HG03571 (cell line): ENCODE results near the gene MYO7A.

Experiments
- ATAC-seq: cut with Tn5 transposase; IDR thresholded peaks from one replicate; pipeline ENCODE4 v1.9.1; 2021; ENCODE audit not compliant: unreplicated experiment

Gene MYO7A

DNA sequence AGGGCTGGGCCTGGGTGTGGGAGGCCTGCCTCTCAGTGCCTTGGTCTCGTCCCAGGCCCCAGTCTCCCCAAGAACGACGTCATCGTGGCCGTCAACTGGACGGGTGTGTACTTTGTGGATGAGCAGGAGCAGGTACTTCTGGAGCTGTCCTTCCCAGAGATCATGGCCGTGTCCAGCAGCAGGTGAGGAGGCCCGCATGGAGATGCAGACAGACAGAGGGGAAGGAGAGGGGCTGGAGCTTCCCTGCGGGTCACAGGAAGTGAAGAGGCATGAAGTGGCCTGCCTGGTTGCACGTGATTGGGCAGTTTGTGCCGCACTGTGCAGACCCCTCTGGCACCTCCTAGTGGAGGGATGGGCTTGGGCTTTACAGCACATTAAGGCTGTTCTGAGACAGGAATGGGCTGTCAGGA is 70.4 kb downstream of the MYO7A start:
- ATAC-seq = no peak

GRCh38 chr11:77199137-77199745 is 71.2 kb downstream of the MYO7A start:
- ATAC-seq = no peak

GRCh38 chr11:77200351-77201268 is 72.6 kb downstream of the MYO7A start:
- ATAC-seq = no peak

DNA sequence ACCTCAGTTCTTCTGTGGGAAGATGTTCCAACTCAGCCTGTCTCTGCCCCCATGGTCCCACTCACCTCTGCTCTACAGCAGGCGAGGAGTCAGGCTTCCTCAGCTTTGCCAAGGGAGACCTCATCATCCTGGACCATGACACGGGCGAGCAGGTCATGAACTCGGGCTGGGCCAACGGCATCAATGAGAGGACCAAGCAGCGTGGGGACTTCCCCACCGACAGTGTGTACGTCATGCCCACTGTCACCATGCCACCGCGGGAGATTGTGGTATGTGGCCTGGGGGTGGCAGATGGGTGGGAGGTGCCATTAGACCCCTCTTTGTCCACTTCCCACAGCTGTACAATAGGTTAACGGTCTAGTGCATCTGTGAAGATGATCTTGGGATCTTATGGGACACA is 73.3 kb downstream of the MYO7A start:
- ATAC-seq = no peak

DNA sequence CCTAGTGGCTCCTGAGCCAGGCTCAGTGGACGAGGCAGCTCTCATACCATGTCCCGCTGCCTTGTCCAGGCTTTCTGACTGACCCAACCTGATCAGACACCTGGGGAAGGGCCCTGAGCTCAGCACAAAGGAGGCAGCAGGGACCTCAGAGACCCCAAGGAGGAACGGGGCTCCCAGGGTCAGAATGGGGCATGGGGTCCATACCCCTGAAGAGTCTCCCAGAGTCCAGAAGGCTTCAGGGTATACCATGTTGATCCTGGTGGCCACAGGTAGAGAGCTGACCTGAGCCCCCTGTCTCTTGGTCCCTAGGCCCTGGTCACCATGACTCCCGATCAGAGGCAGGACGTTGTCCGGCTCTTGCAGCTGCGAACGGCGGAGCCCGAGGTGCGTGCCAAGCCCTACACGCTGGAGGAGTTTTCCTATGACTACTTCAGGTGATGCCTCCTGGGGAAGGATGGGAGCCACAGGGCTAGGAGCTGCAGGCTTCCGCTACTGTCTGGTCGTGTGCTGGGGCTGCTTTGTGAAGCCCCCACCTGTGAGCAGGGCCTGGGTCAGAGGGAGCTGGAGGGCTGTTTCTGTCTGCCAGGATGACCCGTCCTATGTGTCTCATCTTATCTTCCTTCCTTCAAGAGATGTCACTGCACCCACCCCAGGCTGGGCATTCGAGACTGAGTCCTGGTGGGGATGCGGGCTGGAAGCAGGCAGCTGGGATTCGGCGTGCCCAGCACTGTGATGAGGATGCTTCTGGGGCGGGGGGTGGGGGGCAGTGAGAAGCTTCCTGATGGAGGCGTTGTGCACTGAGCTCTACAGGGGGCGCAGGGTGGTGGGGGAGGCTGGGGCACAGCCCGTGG is 74.2 kb downstream of the MYO7A start:
- no peak for ATAC-seq

GRCh38 chr11:77202941-77203900 is 75.2 kb downstream of the MYO7A start:
- ATAC-seq = no peak

DNA sequence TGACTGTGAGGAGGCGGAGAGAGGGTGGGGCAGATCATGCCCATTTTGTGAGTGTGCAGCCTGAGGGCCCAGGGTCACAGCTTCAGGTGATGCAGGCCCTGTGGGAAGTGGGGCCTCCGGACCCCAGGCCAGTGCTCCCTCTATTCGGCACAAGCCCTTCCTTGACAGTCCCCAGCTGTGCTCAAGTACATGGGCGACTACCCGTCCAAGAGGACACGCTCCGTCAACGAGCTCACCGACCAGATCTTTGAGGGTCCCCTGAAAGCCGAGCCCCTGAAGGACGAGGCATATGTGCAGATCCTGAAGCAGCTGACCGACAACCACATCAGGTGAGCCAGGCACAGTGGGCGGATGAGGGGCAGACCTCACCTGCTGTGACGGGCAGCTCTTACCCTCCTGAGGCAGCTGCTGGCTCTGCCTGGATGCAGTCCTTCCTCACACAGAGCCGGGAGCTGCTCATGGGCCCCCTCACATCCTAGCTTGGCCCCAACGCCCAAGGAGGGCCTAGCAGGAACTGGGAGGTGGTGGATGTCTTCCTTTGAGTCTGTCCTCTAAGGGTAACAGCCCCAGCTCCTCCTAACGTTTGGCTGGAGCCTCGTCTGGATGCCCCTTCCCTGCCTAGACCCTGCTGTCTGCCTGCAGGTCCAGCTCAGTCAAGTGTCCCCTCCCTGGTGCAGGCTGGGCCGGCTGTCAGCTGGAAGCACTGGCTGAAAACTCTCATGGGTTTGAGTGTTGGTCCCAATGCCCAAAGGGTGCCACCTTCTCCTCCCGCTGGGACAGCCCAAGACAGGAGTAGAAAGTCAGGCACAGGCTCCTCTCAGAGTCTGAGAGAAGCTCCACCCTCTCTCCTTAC is 76.1 kb downstream of the MYO7A start:
- no peak for ATAC-seq

- ATAC-seq = no peak
These were observed 76.9 kb downstream of the MYO7A start for GRCh38 chr11:77204754-77205466.

DNA sequence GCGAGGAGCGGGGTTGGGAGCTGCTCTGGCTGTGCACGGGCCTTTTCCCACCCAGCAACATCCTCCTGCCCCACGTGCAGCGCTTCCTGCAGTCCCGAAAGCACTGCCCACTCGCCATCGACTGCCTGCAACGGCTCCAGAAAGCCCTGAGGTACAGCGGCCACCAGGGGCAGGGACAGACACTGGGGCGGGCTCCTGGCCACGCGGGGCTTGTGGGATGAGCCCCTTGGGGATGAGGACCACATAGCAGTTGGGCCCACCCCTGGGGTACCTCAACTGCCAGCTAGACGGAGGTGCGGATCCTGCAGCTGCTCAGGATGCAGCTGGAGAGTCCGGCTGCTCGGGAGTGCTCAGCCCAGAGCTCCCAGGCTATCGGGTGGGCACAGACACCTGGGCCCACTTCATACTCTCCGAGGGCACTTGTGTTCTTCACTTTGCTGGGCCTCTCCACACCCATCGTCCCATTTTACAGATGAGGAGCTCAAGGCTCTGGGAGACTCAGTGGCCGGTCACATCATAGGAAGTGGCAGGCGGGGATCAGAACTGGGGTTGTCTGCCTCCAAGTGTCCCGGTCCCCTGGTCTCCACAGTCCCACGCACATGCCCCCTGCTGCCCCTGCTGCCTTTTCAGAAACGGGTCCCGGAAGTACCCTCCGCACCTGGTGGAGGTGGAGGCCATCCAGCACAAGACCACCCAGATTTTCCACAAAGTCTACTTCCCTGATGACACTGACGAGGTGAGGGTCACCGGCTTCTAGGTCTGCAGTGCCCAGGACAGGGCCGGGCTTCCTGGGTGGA is 77.6 kb downstream of the MYO7A start:
- no peak for ATAC-seq

DNA sequence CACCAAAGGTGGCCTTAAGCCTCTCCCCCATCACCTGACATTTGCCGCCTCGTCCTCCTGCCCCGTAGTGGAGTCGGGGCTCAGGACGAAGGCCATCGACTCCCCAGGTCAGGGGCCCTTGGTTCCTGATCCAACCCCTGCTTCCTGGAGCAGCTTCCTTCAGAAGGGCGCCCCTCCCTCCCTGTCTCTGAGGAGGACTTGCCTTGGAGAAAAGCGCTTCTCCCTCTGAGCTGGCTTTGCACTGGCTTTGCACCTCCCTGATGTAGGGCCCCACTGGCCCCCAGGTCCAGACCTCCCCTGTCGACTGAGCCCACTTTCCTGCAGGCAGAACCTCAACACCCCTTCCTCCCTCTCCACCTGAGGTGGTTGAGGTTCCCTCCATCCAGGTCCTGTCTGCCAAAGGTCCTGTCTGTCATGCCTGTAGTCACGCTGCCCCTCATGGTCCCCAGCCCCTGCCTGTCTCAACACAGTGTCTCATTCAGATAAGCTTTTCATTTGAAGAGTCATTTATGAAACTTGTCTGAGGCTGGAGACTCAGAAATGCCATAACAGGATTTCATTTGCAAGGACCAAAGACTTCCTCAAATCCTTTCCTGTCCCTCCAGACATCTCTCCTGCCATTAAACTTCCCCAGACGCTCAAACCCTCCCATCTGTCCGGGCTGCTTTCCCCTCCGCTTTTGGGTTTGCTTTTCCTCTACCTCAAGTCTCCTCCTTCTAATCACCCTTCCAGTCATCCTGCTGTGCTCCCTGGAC is 78.4 kb downstream of the MYO7A start:
- ATAC-seq = no peak

GRCh38 chr11:77207019-77207485 is 79.0 kb downstream of the MYO7A start:
- ATAC-seq = no peak

DNA sequence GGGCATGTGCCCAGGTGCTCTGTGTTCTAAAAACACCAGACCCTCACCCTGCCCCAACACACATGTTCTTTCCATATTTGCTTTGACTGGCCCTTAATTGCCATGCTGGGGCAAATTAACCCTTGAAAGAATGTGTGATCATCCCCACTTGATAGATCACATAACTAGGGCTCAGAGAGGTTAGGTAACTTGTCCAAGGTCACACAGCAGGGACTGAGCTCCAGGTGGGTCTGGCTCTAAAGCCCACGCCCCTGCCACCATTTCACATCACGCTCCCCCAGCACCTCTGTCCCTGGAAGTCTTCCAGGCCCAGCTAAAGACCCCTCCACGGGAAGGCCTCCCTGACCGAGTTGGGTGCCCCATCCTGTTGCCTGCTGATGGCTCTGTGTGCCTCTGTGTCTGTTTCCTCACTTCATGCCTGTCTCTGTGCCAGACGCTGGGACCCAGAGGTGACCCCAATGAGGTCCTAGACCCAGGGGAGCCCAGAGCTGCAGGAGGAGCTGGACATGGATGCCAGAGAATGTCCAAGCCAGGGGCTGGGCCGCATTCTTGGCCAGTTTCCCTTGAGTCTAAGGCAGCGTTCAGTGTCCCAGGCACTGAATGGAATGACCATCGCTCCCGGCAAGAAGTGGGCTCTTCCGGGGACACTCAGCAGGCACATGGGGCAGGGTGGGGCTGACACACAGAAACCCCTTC is 79.7 kb downstream of the MYO7A start:
- ATAC-seq = no peak

DNA sequence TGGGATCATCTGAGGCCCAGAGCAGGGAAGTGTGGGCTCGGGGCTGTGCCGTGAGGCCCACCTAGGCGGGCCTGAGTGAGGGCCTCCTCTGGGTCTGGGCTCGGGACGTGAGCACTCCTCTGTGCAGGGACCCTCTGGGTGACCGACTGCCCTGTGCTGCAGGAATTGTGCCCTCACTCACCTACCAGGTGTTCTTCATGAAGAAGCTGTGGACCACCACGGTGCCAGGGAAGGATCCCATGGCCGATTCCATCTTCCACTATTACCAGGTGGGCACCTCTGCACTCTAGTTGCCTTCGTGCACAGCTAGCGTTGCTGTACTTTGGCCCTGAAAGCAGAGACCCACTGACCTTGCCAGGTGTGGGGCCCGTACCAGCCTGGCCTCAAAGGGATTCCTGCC is 80.5 kb downstream of the MYO7A start:
- ATAC-seq = no peak

- ATAC-seq = no peak
These were observed 81.6 kb downstream of the MYO7A start for GRCh38 chr11:77209663-77210062.

- no peak for ATAC-seq
These were observed 83.0 kb downstream of the MYO7A start for GRCh38 chr11:77211040-77211451.

DNA sequence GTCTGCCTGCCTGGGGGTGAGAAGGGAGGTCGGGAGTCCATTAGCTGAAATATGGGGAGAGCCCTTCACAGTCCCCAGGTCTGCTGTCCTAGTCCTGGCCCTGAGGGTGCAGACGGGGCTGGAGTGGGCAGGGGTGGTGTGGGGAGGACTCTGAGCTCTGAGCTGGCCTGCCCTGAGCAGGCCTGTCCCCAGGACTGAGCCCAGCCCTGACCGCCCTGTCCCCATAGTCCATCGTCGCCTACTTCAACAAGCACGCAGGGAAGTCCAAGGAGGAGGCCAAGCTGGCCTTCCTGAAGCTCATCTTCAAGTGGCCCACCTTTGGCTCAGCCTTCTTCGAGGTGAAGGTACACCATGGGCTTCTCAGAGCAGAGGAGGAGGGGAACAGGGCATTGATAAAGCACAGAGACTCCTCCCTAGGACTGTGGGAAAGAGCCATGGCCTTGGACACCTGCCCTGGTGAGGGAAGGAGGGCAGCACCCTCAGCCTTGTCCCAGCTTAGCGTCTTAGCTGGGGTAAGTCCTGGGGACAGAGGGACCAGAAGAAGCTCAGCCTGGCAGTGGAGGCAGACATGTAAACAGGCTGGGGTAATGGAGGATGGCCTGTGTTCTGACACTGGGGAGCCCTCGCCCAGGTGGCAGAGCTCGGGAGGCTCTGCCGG is 83.7 kb downstream of the MYO7A start:
- no peak for ATAC-seq
